HG03439 (cell line): ENCODE results near the gene ATP9B.

Source experiments
- ATAC-seq: cut with Tn5 transposase; IDR thresholded peaks from one replicate; pipeline ENCODE4 v1.9.1; 2021; ENCODE audit warnings: mild to moderate bottlenecking, moderate library complexity; ENCODE audit not compliant: unreplicated experiment

Gene ATP9B, protein sequence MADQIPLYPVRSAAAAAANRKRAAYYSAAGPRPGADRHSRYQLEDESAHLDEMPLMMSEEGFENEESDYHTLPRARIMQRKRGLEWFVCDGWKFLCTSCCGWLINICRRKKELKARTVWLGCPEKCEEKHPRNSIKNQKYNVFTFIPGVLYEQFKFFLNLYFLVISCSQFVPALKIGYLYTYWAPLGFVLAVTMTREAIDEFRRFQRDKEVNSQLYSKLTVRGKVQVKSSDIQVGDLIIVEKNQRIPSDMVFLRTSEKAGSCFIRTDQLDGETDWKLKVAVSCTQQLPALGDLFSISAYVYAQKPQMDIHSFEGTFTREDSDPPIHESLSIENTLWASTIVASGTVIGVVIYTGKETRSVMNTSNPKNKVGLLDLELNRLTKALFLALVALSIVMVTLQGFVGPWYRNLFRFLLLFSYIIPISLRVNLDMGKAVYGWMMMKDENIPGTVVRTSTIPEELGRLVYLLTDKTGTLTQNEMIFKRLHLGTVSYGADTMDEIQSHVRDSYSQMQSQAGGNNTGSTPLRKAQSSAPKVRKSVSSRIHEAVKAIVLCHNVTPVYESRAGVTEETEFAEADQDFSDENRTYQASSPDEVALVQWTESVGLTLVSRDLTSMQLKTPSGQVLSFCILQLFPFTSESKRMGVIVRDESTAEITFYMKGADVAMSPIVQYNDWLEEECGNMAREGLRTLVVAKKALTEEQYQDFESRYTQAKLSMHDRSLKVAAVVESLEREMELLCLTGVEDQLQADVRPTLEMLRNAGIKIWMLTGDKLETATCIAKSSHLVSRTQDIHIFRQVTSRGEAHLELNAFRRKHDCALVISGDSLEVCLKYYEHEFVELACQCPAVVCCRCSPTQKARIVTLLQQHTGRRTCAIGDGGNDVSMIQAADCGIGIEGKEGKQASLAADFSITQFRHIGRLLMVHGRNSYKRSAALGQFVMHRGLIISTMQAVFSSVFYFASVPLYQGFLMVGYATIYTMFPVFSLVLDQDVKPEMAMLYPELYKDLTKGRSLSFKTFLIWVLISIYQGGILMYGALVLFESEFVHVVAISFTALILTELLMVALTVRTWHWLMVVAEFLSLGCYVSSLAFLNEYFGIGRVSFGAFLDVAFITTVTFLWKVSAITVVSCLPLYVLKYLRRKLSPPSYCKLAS

DNA sequence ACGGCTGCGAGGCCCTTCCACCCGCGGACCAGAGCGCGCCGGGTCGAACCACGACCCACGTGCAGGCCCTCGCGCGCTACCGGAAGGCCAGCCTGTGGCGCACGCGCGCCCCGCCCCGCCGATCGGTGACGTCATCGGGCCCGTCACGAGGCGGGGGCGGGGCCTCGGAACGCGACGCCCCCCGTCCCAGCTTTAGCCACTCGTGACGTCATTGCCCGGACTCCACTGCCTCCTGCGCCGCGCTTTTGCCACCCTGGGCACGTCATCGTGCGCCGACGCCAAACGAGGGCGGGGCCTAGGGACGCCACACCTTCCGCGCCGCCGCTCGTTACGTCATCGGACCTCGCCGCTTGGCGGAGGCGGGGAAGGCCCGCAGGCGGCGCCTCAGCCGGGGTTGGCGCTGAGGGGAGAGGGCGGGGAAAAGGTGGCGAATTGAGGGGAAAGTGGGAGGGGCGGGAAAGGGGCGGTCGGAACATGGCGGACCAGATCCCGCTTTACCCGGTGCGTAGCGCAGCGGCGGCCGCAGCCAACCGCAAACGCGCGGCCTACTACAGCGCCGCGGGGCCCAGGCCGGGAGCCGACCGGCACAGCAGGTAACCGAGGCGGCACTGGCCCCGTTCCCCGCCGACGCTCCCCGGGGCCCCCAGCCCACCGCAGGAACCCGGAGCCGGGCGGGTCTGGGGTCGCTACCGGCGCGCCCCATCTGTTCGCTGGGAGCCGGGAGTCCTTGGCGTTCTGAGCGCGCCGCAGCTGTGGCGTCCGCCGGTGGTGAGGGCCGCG lies at the start of gene ATP9B:
TSS of gene ATP9B (plus strand) at position 458 of the 780 bp plus-strand sequence. CDS start at position 475, 17 bp downstream.
- ATAC-seq = peak; percentile 89

DNA sequence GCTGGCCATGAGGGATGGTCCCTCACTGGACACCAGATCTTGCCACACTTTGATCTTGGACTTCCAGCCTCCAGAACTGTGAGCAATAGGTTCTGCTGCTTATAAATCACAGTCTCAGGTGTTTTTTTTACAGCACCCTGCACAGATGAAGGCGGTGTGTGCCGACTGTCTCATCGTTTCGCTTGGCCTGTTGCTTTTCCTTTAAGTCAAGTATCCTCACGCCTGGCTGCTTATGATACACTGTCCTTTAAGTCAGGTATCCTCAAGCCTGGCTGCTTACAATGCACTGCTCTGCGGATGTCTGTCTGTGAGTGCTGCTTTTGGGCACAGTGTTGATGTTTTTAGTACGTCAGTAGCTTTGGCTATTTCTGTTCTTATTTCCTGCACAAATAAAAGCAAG lies 49.3 kb upstream of the ATP9B start:
- no peak for ATAC-seq

DNA sequence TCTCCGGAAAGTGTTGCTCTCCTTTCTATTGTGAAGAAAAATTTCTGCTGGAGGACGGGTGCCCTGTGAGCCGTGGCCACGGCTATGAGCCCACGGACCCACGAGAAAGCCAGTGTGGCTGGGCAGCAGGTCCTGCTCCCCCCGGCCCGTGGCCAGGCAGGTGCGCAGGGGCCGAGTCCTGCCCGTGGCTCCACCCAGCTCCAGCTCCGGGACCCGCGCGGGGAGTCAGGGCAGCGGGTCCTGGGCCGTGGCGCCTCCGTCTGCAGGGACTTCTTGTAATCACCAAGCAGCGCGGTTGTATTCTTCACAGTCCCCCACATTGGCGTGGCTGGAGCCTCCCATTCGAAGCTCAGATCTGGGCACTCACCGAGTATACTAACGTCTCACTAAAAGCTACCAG lies 46.6 kb upstream of the ATP9B start:
- no peak for ATAC-seq

DNA sequence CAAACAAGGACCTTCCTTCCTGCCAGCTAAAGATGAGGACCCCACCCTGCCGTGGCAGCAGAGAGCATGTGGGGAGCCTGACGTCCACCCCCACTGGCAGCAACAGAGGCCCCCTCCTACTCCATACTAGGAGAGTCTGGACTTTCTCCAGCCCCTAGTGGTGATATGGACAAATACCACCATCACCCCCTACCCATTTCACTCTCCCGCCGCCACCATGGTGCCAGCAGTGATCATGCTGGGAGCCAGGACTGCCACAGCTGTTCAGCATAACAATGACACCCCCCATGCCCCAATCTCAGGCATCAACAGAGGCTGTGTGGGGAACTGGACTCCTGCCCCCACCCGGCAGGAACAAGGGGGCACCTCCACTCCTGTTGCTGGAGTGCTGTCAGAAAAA lies 42.7 kb upstream of the ATP9B start:
- ATAC-seq = no peak

DNA sequence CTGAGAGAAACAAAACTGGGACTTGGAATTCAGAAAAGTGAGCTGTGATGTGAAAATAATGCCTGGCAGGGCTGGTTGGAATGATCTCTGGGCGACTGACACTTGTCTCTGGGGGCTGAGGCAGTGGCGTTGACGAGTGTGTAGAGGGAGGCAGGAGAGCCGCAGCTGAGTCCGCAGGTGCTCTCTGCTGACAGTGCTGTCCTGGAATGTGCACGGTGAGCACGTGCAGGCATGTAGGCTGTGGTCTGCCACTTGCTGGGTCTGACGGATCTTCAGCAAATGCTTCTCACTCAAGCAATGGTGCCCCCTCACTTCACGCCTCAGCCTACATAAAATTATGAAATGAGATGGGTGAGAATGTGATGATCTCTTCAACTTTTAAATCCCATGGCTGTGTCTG lies 38.5 kb upstream of the ATP9B start:
- ATAC-seq = no peak

DNA sequence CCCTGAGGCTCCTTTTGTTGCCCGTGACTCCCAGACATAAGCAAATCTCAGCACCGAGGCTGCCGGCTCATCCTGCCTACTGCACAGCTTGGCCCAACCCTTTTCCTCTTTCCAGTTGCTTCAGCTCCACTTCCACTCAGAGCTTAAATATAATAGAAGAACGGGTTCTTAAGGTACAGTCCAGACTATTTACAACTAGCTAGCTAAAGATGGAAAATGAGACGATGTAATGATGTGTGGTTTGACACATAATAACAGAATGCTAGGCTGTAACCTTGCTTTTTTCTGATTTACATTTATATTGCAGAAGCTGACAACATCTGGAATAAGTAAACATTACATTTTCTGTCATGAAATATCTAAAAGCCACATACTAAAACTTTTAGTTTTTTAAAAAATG lies 26.9 kb upstream of the ATP9B start:
- ATAC-seq = no peak

DNA sequence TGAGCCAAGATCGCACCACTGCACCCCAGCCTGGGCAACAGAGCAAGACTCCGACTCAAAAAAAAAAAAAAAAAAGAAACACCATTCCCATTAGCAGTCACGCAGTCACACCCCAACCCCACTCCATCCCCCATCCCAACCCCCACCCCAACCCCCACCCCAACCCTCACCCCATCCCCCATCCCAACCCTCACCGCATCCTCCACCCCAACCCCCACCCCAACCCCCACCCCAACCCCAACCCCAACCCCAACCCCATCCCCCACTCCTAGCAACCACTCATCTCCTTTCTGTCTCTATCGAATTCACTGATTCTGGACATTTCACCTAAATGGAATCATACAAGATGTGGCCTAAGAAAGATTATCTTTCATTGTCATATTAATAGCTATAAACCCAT lies 25.9 kb upstream of the ATP9B start:
- ATAC-seq = no peak

DNA sequence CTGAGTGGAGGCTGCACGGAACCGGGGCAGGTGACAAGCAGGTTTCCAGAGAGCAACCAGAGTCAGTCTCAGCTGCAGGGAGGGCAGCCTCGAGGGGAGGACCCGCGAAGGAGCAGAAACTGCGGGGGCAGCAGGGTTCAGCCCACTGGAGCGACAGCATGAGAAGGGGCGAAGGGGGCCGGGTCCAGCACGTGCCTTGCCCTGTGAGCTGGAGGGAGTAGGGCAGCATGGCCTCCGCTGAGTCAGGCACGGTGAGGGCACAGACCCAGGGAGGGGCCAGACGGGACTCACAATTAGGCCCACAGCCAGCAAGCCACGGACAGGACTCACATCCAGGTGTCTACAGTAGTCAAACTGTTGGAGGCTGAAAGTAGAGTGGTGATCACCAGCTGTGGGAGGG lies 22.7 kb upstream of the ATP9B start:
- ATAC-seq = no peak

DNA sequence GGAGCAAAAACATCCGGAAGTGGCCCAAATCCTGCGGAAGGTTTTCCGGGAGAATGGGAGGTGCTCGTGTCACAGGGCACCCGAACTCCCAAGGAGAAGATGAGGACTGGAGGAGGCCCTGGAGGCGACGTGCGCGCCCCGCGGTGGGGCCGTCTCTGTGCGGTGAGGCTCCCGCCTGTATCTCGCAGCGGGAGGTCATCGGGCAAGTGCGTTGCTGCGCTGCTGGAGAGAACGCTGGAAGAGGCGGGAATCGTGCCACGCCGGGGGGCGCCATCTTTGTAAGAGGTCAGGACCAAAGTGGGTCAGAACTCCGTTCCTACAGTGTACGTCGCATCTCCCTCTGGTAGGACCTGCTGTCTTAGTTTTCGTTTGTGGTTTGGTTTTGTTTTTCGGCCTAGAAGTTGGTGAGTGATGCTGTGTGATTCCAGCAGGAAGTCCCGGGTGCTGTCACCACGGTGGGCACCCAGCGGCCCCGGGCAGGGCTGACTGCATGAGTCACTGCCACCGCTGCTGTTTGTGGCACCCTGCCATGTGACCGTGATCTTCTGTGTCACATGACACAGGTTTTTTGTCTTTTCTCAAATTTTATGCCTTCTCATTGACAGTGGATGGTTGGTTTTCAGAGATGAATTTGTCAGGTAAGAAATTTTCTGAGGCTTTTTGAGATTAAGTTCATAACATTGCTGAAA lies 21.5 kb upstream of the ATP9B start:
- no peak for ATAC-seq

DNA sequence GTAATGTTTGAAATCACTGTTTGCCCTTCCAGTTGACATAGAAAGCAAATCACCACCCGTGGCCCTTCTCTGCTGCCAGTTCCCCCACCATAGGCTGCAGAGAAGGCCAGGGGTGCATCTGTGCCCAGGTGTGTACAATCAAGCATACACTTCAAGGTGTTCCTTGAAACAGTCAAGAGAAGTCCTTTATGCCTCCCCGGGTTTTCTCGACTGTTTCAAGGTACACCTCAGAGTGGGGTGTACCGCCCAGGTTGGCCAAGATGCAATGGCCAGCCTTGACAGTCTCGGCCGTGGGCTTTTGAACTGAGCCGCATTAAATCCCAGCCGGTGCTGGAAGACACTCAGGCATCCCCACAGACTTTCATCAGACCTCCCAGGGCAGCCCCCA lies 21.0 kb upstream of the ATP9B start:
- no peak for ATAC-seq

DNA sequence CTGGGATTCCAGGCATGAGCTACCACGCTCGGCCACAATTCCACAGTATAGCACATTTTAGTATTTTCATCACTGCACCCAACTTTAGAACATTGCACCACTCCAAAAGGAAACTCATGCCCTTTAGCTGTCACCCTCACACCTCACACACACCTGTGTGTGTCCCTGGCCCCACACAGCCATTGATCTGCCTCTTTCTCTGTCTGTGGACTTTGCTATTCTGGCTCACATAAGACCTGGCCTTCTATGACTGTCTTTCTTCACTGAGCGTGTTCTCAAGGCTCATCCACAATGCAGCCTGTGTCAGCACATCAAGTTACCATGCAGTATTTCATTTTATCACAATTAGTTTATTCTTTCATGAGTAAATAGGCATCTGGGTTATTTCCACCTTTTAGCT lies 19.7 kb upstream of the ATP9B start:
- ATAC-seq = no peak

DNA sequence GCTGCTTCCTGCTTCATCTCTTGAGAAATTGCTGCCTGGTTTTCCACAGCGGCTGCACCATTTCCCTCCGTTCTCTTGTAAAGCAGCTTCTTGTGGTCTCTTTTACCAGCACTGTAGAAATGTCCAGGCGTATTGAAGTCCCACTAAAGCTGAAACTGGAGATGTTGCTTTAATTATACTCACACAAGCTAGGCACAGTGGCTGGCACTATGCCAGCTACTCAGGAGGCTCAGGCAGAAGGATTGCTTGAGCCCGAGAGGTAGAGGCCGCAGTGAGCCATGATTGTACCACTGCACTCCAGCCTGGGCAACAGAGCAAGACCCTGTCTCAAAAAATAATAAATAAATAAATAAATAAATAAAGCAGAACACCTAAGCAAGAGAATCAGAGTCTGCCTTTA lies 19.2 kb upstream of the ATP9B start:
- ATAC-seq = no peak

DNA sequence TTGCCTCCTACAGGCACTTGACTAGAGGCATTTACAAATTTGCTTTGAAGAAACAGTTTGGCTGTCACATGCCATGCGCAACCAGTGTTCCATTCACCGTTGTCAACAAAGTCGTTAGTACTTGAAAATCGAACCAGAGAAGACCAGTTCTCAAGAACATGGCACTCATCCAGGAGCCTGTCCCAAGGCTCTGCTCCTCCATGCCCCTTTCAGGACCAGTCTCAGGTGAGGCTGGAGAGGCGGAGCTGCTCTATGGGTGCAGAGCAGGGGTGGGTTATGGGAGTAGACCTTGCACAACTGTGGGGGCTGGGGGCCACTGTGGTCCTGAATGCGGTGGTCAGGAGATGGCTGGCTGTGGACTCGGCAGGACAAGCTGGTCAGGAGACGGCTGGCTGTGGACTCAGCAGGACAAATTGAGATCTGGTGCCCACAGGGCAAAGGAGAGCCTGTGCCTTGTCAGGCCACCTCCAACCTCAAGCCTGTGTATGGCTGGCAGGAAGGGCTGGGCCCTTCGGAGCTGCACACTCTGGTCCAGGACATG lies 12.3 kb upstream of the ATP9B start:
- ATAC-seq = no peak

DNA sequence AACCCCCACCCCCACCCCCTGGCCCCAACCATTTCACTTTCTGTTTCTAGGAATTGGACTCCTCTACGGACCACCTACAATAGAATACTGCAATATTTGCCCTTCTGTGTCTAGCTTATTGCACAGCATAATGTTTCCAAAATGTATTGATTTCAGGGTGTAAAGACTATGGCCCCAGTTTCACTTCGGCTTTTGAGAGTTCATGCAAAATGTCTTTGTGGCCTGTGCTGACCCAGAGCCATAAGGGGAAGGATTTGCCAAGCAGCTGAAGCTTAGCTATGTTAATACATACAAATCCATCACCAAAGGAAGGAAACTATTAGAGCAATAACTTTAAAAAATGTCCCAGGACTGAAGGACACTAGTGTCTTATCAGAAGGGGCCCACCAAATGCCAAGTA lies 11.2 kb upstream of the ATP9B start:
- no peak for ATAC-seq

DNA sequence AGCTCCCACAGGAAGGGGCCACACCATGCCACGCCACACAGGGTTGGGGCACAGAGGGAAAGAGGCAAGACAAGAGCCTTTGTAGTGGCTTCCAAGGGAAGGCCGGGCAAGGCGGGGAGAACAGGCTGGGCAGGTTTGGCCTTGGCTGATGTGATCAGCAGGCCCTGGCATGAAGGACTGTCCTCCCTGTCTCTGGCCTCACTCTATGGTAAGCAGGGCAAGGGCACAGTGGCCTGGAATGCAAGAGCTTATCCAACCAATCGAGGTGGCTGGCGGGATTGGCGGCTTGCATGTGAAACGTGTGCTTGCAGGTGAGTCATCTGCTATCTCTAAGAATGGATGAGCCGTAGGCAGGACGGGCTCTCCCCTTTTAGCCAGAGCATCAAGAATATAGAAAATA lies 6.4 kb upstream of the ATP9B start:
- ATAC-seq = no peak

DNA sequence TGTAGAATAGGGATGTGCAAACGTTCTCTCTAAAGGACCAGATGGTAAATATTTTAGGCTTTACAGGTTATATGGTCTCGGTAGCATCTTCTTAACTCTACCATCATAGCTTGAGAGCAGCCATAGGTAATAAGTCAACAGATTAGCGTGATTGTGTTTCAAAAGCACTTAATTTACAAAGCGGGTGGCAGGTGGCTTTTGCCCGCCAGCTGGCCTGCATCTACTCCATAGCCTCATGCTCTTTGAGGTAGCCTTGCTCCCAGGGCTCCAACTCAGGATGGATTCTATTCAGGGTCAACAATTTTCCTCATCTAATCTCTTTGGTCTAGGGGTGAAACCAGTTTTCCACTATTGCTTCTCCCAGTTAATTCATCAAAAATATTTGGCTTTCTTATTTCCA lies 5.0 kb upstream of the ATP9B start:
- no peak for ATAC-seq

DNA sequence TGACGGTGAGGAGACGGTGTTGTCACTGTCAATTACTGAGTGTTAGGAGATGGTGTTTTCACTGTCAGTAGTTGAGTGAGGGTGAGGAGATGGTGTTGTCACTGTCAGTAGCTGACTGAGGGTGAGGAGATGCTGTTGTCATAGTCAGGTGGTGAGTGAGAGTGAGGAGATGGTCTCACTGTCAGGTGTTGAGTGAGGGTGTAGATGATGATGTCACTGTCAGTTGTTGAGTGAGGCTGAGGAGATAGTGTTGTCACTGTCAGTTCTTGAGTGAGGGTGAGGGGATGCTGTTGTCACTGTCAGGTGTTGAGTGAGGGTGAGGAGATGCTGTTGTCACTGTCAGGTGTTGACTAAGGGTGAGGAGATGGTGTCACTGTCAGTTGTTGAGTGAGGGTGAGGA lies 3.4 kb upstream of the ATP9B start:
- ATAC-seq = no peak

DNA sequence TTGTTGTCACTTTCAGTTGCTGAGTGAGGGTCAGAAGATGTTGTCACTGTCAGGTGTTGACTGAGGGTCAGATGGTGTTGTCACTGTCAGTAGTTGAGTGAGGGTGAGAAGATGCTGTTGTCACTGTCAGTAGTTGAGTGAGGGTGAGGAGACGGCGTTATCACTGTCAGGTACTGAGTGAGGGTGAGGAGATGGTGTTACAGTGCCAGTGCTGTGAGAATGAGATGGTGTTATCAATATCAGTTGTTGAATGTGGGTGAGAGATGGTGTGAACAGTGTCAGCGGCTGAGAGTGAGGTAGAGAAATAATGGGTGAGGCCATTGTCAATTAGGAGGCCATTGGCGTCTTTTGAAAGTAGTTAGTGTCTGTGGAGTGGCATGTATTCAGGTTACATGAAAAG lies 1.6 kb upstream of the ATP9B start:
- no peak for ATAC-seq

DNA sequence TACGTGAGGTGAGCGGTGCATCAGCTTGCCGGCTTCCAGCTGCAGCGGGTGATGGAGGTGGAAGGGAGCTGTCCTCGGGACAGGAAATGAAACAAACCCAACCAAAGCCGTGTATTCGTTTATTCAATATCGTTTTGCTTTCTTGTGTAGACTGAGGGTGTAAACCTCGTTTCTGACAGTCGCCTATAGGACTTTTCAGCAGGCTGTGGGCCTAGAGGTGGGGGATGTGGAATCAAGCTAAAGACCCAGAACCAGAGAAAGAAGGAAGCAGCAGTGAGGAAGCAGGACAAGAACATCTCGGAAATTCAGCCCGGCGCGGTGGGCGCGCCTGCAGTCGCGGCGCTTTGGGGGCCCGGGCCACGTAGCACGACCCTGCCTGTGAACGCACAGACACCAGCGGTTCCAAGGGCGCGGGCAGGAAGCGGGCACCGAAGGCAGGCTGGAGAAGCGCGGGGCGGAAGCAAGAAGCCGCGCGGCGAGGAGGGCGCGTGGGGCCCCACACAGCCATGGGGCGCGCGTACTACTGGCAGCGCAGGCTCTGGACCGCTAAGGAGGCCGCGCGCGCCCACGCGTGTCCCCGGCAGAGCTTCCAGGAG lies 755 bp upstream of the ATP9B start:
- peak; percentile 27 for ATAC-seq

DNA sequence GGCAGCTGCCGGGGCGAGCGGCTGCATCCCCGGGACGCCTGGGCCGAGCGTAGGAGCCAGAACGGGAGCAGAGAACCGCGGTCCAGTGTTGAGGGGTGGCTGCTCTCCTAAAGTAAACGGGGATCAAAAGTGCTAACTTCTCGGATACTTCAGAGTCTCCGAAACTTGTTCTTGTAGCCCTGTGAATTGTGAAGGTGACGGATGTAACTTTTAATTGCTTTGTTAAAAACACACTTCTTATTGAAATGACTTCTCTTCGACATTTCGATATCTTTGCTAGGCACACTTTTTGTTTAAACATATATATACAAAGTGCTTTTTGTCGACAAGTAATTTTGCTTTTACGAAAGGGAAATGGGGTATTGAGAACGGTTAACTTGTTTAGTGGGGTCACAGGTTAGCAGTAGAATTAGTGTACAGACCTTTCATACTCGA lies 540 bp downstream of the ATP9B start:
- ATAC-seq = peak; percentile 31
